Measurements from ENCODE around the gene BPHL.
"Not testable (repeated sequence)": the region's sequence is repeated elsewhere in the genome, so short reads cannot be mapped to it uniquely, and the experiment has no call there.

The BPHL gene

DNA sequence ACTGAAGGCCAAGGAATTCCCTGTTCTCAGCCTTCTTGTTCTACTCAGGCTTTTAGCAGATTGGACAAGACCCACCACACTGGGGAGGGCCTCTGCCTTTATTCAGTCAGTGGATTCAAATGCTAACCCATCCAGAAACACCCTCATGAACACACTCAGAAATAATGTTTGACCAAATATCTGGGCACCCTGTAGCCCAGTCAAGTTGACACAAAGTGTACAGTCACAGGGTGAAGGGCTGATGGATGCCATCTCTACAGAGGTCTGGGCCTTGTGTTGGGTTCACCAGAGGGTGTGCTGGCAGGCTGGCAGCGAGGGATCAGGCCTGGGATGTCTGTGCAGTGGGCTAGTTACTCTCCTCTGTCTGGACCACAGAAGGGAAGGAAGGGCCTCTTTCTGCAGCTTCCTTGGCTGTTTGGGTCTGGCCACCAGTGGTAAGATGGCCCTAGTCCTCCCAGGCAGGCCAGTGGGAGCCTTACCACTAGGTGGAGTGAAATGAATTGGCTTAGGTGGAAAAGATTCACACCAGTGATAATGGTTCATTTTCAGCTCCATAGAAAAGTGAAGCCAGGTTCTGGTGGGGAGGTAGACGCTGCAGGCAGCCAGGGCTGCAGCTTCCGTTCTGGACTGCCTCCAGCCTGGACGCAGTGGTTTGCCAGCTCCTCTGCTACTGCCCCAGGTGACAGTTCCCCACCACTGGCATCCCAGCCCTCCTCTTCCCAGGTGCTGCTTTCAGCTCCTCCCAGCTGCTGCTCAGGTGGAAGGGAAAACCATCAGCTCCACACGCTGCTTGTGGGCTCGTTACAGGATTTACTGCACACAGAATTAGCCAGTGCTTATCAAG is 29.6 kb downstream of the BPHL start:
- Histone ChIP-seq H3K4me3 (ENCODE audit: low read depth in 1 of 2, low read length in 2 of 2) (no peak overlapping the region), H3K9me3 (ENCODE audit: control insufficient read depth in 1 of 2, low read length in 2 of 2) (no peaks in the 10 kb centered on the region), H3K27ac (ENCODE audit: low read depth, low read length) (no peak overlapping the region), H3K9ac (ENCODE audit: low read depth in 1 of 2, low read length in 2 of 2) (no peak overlapping the region), H3K4me1 (ENCODE audit: control insufficient read depth in 1 of 2, insufficient read depth in 2 of 2, low read length in 2 of 2) (no peaks in the 10 kb centered on the region), H3K36me3 (ENCODE audit: control insufficient read depth in 1 of 2, insufficient read depth in 2 of 2, low read length in 2 of 2) (peaks cover 6 to 27% of the 10 kb centered on the region in 2 donors), H3K27me3 (ENCODE audit: control insufficient read depth in 1 of 2, insufficient read depth in 2 of 2, low read length in 2 of 2) (no peaks in the 10 kb centered on the region)

- no peak overlapping the region for H3K27ac ChIP-seq (ENCODE audit: low read depth, low read length)
- no peaks in the 10 kb centered on the region for H3K27me3 ChIP-seq (ENCODE audit: control insufficient read depth in 1 of 2, insufficient read depth in 2 of 2, low read length in 2 of 2)
- H3K9me3 ChIP-seq (ENCODE audit: control insufficient read depth in 1 of 2, low read length in 2 of 2), result no peaks in the 10 kb centered on the region
- H3K4me3 ChIP-seq (ENCODE audit: low read depth in 1 of 2, low read length in 2 of 2), result no peak overlapping the region
- peaks cover 0 to 30% of the 10 kb centered on the region in 2 donors for H3K36me3 ChIP-seq (ENCODE audit: control insufficient read depth in 1 of 2, insufficient read depth in 2 of 2, low read length in 2 of 2)
- no peak overlapping the region for H3K9ac ChIP-seq (ENCODE audit: low read depth in 1 of 2, low read length in 2 of 2)
- no peaks in the 10 kb centered on the region for H3K4me1 ChIP-seq (ENCODE audit: control insufficient read depth in 1 of 2, insufficient read depth in 2 of 2, low read length in 2 of 2)
Measured at GRCh38 chr6:3151691-3152090, 33.2 kb downstream of the BPHL start.

DNA sequence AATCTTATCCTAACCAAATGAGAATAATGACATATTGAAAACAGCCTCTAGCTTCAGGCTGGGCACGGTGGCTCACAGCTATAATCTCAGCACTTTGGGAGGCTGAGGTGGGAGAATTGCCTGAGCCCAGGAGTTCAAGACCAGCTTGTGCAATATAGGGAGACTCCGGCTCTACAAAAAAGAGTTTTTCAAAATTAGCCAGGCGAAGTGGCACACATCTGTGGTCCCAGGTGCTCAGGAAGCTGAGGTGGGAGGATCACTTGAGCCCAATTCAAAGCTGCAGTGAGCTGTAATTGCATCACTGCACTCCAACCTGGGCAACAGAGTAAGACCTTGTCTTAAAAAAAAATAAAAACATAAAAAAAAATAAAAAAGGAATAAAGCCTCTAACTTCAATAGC is 34.2 kb downstream of the BPHL start:
- no peak overlapping the region for H3K4me3 ChIP-seq (ENCODE audit: low read depth in 1 of 2, low read length in 2 of 2)
- no peak overlapping the region for H3K27ac ChIP-seq (ENCODE audit: low read depth, low read length)
- no peaks in the 10 kb centered on the region for H3K27me3 ChIP-seq (ENCODE audit: control insufficient read depth in 1 of 2, insufficient read depth in 2 of 2, low read length in 2 of 2)
- H3K4me1 ChIP-seq (ENCODE audit: control insufficient read depth in 1 of 2, insufficient read depth in 2 of 2, low read length in 2 of 2), result no peaks in the 10 kb centered on the region
- H3K36me3 ChIP-seq (ENCODE audit: control insufficient read depth in 1 of 2, insufficient read depth in 2 of 2, low read length in 2 of 2), result peaks cover 0 to 28% of the 10 kb centered on the region in 2 donors
- no peaks in the 10 kb centered on the region for H3K9me3 ChIP-seq (ENCODE audit: control insufficient read depth in 1 of 2, low read length in 2 of 2)
- no peak overlapping the region for H3K9ac ChIP-seq (ENCODE audit: low read depth in 1 of 2, low read length in 2 of 2)

DNA sequence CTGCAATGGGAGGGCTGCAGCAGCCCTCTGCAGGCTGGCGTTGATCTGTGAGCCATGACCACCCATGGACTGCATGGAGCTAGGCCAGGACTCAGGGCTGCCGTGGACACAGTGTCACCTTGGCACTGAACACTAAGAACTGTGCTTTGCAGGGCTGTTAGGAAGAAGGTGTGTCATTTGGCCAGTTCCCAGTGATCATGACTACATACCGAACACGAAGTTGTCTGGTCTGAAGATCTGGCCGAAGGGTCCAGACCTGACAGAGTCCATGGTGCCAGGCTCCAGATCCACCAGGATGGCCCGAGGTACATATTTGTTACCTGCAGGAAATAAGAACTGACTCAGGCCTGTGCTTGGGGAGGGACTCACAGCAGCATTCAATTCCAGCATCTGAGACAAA is 36.9 kb downstream of the BPHL start:
- not testable (repeated sequence) for H3K27ac ChIP-seq (ENCODE audit: low read depth, low read length); H3K9me3 ChIP-seq (ENCODE audit: control insufficient read depth in 1 of 2, low read length in 2 of 2); H3K27me3 ChIP-seq (ENCODE audit: control insufficient read depth in 1 of 2, insufficient read depth in 2 of 2, low read length in 2 of 2); H3K4me3 ChIP-seq (ENCODE audit: low read depth in 1 of 2, low read length in 2 of 2); H3K9ac ChIP-seq (ENCODE audit: low read depth in 1 of 2, low read length in 2 of 2)
- H3K4me1 ChIP-seq (ENCODE audit: control insufficient read depth in 1 of 2, insufficient read depth in 2 of 2, low read length in 2 of 2), result peaks cover 7 to 15% of the 10 kb centered on the region in 2 donors
- H3K36me3 ChIP-seq (ENCODE audit: control insufficient read depth in 1 of 2, insufficient read depth in 2 of 2, low read length in 2 of 2), result peaks cover 0 to 19% of the 10 kb centered on the region in 2 donors

- peaks cover 0 to 16% of the 10 kb centered on the region in 2 donors for H3K36me3 ChIP-seq (ENCODE audit: control insufficient read depth in 1 of 2, insufficient read depth in 2 of 2, low read length in 2 of 2)
- H3K4me1 ChIP-seq (ENCODE audit: control insufficient read depth in 1 of 2, insufficient read depth in 2 of 2, low read length in 2 of 2), result peaks cover 13 to 21% of the 10 kb centered on the region in 2 donors
- peak overlapping the region; percentile 81 to 98 for H3K9ac ChIP-seq (ENCODE audit: low read depth in 1 of 2, low read length in 2 of 2)
- peak overlapping the region; percentile 88 for H3K27ac ChIP-seq (ENCODE audit: low read depth, low read length)
- H3K9me3 ChIP-seq (ENCODE audit: control insufficient read depth in 1 of 2, low read length in 2 of 2); H3K27me3 ChIP-seq (ENCODE audit: control insufficient read depth in 1 of 2, insufficient read depth in 2 of 2, low read length in 2 of 2): not testable (repeated sequence)
- peak overlapping the region; percentile 72 to 79 for H3K4me3 ChIP-seq (ENCODE audit: low read depth in 1 of 2, low read length in 2 of 2)
Measured at GRCh38 chr6:3156184-3157130, 37.9 kb downstream of the BPHL start.

- Histone ChIP-seq H3K36me3 (ENCODE audit: control insufficient read depth in 1 of 2, insufficient read depth in 2 of 2, low read length in 2 of 2) (peaks cover 0 to 14% of the 10 kb centered on the region in 2 donors), H3K27ac (ENCODE audit: low read depth, low read length) (peak within 1 kb of the TSS; percentile 88), H3K9ac (ENCODE audit: low read depth in 1 of 2, low read length in 2 of 2) (peak within 1 kb of the TSS; percentile 81 to 98), H3K27me3 (ENCODE audit: control insufficient read depth in 1 of 2, insufficient read depth in 2 of 2, low read length in 2 of 2) (no peaks in the 10 kb centered on the region), H3K4me3 (ENCODE audit: low read depth in 1 of 2, low read length in 2 of 2) (peak within 1 kb of the TSS; percentile 72 to 79), H3K4me1 (ENCODE audit: control insufficient read depth in 1 of 2, insufficient read depth in 2 of 2, low read length in 2 of 2) (peaks cover 13 to 21% of the 10 kb centered on the region in 2 donors), H3K9me3 (ENCODE audit: control insufficient read depth in 1 of 2, low read length in 2 of 2) (no peaks in the 10 kb centered on the region)
Measured at GRCh38 chr6:3157131-3157933, 38.8 kb downstream of the BPHL start, which contains the start of gene TUBB2A. Gene TUBB2A (minus strand): TSS chr6:3157544. CDS start chr6:3157463, 81 bp downstream.

DNA sequence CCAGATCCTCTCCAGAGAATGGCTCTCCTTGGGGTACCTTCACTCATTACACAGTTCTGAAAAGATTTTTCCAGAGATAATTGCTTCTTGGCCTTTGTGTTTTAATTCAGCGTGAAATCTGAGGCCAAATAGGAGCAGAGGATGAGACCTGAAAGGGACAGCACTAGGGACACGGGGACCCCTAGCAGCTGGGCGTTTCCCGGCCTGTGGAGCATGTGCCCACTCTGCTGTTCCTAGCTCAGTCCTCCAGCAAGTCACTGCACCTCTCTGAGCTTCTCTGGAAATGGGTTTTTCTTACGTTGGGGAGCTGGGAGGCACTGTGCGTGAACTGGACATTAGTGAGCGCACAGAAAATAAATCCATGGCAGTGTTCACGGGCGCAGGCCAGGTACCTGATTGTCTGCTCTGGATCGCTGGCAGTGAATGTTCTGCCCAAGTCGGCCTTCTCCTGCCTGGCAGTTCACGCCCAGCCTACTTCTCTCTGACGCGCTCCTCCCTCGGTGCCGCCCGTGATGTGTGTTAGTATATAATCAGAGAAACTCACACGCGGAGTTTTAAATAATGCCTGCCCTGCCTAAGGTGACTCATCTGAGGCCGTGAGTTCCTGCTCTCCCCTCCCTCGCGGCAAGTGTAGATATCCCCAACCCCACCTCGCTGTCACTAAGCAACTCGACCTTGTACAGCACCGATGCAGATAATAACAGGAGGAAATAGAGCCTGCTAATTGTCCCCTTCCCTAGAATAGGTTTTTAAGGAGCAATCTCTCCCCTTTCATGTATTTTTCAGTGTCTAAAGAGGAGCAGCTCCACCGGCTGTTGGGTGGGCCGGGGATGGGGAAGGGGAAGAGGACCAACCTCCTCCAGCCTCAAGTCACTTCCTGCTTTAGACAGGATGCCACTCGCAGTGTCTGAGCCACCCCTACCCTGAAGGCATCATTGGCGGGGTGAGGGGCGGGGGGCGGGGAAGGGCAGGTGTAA is 41.6 kb downstream of the BPHL start:
- Histone ChIP-seq H3K4me3 (ENCODE audit: low read depth in 1 of 2, low read length in 2 of 2) (peak overlapping the region; percentile 30 to 31), H3K27me3 (ENCODE audit: control insufficient read depth in 1 of 2, insufficient read depth in 2 of 2, low read length in 2 of 2) (no peaks in the 10 kb centered on the region), H3K36me3 (ENCODE audit: control insufficient read depth in 1 of 2, insufficient read depth in 2 of 2, low read length in 2 of 2) (no peaks in the 10 kb centered on the region), H3K9ac (ENCODE audit: low read depth in 1 of 2, low read length in 2 of 2) (peak overlapping the region; percentile 57 to 76), H3K4me1 (ENCODE audit: control insufficient read depth in 1 of 2, insufficient read depth in 2 of 2, low read length in 2 of 2) (peaks cover 20 to 21% of the 10 kb centered on the region in 2 donors), H3K27ac (ENCODE audit: low read depth, low read length) (peak overlapping the region; percentile 82), H3K9me3 (ENCODE audit: control insufficient read depth in 1 of 2, low read length in 2 of 2) (no peaks in the 10 kb centered on the region)

GRCh38 chr6:3162067-3162497 is 43.6 kb downstream of the BPHL start:
- no peaks in the 10 kb centered on the region for H3K36me3 ChIP-seq (ENCODE audit: control insufficient read depth in 1 of 2, insufficient read depth in 2 of 2, low read length in 2 of 2)
- peaks cover 20 to 21% of the 10 kb centered on the region in 2 donors for H3K4me1 ChIP-seq (ENCODE audit: control insufficient read depth in 1 of 2, insufficient read depth in 2 of 2, low read length in 2 of 2)
- H3K9ac ChIP-seq (ENCODE audit: low read depth in 1 of 2, low read length in 2 of 2), result peak overlapping the region; percentile 0 to 58
- H3K27ac ChIP-seq (ENCODE audit: low read depth, low read length), result peak overlapping the region; percentile 89
- H3K9me3 ChIP-seq (ENCODE audit: control insufficient read depth in 1 of 2, low read length in 2 of 2), result no peaks in the 10 kb centered on the region
- H3K4me3 ChIP-seq (ENCODE audit: low read depth in 1 of 2, low read length in 2 of 2), result peak overlapping the region; percentile 59 to 79
- no peaks in the 10 kb centered on the region for H3K27me3 ChIP-seq (ENCODE audit: control insufficient read depth in 1 of 2, insufficient read depth in 2 of 2, low read length in 2 of 2)
